Subcutaneous abdominal adipose tissue (tissue), 5 donors: ENCODE data around the gene FNBP1L.
"Not testable (repeated sequence)": the region's sequence is repeated elsewhere in the genome, so short reads cannot be mapped to it uniquely, and the experiment has no call there.

Experiments used
- H3K27ac ChIP-seq: one replicate; pipeline ENCODE4 v1.7.0; 2013; ENCODE audit warnings: low read depth, mild to moderate bottlenecking, inconsistent platforms, low read length, moderate library complexity
- H3K27me3 ChIP-seq, 5 donors: one replicate each; pipeline ENCODE4 v1.7.0; 2013; ENCODE audit warnings: low read length in 5 of 5, inconsistent platforms in 1 of 5; ENCODE audit not compliant: control insufficient read depth in 5 of 5, insufficient read depth in 4 of 5
- H3K36me3 ChIP-seq, 5 donors: one replicate each; pipeline ENCODE4 v1.7.0; 2013; ENCODE audit warnings: low read length in 5 of 5; ENCODE audit not compliant: control insufficient read depth in 5 of 5, insufficient read depth in 5 of 5
- H3K4me1 ChIP-seq, 5 donors: one replicate each; pipeline ENCODE4 v1.7.0; 2013; ENCODE audit warnings: low read length in 5 of 5, mild to moderate bottlenecking in 3 of 5, moderate library complexity in 1 of 5; ENCODE audit not compliant: control insufficient read depth in 5 of 5, insufficient read depth in 5 of 5
- H3K4me3 ChIP-seq, 5 donors: one replicate each; pipeline ENCODE4 v1.7.0; 2013; ENCODE audit warnings: low read length in 5 of 5, low read depth in 1 of 5
- H3K9ac ChIP-seq, 5 donors: one replicate each; pipeline ENCODE4 v1.7.0; 2013; ENCODE audit warnings: low read length in 5 of 5, mild to moderate bottlenecking in 4 of 5, moderate library complexity in 3 of 5
- H3K9me3 ChIP-seq, 5 donors: one replicate each; pipeline ENCODE4 v1.7.0; 2013; ENCODE audit warnings: low read length in 5 of 5; ENCODE audit not compliant: control insufficient read depth in 5 of 5
- donor health status: healthy.
- donor health status: healthy.
- donor health status: healthy.
- donor health status: healthy.
- donor health status: healthy.

The FNBP1L gene

DNA sequence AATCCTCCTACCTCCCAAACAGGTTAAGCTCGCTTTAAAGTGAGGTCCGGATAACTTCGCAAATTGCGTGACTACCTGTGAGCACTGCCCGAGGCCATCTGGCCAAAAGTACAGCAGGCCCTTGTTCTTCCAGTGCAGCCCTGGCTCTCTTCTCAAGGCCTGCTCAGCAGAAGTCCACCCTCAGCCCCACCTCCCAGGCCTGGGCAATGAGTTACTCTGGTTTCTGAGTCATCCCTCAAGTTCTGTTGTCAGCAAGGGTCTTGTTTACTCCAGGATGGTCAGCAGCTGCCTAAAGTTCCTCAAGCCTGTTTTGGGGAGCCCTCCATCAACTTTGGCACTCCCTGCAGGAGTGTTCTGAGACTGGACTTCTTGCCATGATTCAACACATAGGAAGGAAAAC lies 132.0 kb downstream of the FNBP1L start:
- Histone ChIP-seq H3K9ac (peak overlapping the region in 1 of 5 donors; percentile 33), H3K27ac (no peak overlapping the region), H3K27me3 (no peaks in the 10 kb centered on the region), H3K36me3 (peaks cover 0 to 90% (median 59%) of the 10 kb centered on the region in 5 donors), H3K9me3 (no peaks in the 10 kb centered on the region), H3K4me3 (no peak overlapping the region), H3K4me1 (peaks cover 3 to 48% (median 34%) of the 10 kb centered on the region in 5 donors)

DNA sequence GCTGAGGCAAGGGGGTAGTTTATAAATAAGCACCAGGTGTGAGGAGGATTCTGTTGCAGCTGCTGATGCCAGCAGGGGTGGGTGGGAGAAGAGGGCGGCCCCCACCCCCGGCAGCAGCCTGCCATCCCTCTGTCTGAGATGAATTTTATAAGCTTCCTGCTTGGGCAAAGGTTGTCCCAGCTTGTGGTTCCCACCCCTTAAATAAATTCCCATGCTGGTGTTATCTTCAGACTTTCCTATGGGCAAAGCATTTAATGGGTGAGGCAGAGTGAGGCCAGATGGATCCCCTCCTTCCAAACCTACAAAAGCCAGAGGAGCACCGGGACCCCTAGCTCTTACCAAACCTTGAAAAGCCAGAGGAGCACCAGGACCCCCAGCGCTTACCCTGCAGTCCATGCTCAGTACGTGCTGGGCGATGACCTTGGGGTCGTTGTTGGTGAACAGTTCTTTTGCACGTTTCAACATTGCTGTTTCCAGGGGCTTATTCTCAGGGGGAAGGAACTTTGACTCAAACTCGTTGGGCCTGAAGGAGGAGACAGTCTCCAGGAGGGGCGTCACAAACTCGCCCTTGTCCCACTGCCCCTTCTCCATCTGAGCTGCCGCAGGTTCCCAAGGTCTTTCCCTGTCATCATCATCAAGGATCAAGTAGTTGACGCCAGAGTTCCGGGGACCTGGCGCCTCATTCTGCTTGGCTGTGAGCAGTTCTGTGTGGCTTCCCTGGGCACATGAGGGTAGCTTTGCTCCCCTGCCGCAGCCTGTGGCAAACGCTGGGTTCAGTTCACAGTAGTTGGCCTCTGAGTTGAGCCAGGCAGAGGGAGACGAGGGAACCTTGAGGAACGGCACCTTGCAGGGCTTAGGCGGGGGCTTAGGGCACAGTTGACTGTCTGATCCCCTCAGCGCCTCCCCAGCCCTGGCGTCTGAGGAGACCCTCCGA lies 134.3 kb downstream of the FNBP1L start:
- Histone ChIP-seq H3K36me3 (peaks cover 5 to 81% (median 46%) of the 10 kb centered on the region in 5 donors), H3K9ac (no peak overlapping the region), H3K4me3 (no peak overlapping the region), H3K4me1 (peaks cover 3 to 44% (median 38%) of the 10 kb centered on the region in 5 donors), H3K27ac (no peak overlapping the region), H3K9me3 (no peaks in the 10 kb centered on the region), H3K27me3 (no peaks in the 10 kb centered on the region)

- Histone ChIP-seq H3K27ac (peak overlapping the region; percentile 93), H3K9me3 (no peaks in the 10 kb centered on the region), H3K4me1 (peaks cover 3 to 39% (median 28%) of the 10 kb centered on the region in 5 donors), H3K4me3 (peak overlapping the region in 2 of 5 donors; percentile 11 to 35), H3K9ac (peak overlapping the region in 3 of 5 donors; percentile 28 to 58 (median 39)), H3K36me3 (peaks cover 5 to 86% (median 56%) of the 10 kb centered on the region in 5 donors), H3K27me3 (no peaks in the 10 kb centered on the region)
These were observed 136.5 kb downstream of the FNBP1L start for GRCh38 chr1:93584261-93585003.

DNA sequence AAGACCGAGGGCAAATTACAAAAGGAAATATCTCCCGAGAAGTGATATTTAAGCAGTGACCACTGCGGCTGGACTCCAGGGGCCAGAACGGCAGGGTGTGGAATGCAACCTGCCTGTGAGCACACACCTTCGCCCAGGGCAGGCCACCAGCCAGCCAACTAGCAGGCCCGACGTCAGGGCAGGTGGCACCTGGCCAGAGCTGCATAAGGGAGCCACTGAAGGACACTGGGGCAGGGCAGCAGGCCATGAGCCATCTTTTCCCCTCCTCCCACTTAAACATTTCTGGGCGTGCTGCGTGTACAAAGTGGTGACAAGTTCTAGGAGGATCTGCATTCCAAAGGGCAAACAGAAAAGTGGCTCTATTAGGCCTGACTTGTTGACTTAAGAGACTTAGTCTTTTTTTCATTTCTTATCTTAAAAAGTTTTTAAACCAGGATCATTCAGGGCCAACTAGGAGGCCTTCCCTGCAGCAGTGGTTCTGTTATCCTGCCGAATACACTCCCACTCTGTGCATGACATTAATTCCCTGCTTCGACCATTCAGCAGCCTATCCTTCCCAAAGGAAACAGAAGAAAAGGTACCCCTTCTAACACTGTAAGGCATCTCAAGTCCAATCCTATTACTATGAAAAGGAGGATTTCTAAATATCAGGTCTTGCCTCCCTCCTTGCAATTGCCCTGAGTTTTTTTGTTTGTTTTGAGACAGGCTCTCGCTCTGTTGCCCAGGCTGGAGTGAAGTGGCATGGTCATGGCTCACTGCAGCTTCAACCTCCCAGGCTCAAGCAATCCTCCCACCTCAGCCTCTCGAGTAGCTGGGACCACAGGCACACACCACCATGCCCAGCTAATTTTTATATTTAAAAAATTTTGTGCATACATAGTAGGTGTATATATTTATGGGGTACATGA lies 137.4 kb downstream of the FNBP1L start:
- H3K4me1 ChIP-seq, result peaks cover 3 to 35% (median 27%) of the 10 kb centered on the region in 5 donors
- no peaks in the 10 kb centered on the region for H3K9me3 ChIP-seq
- H3K27me3 ChIP-seq, result no peaks in the 10 kb centered on the region
- peaks cover 6 to 86% (median 58%) of the 10 kb centered on the region in 5 donors for H3K36me3 ChIP-seq
- H3K27ac ChIP-seq, result peak overlapping the region; percentile 93
- peak overlapping the region in 3 of 5 donors; percentile 28 to 58 (median 29) for H3K9ac ChIP-seq
- H3K4me3 ChIP-seq, result peak overlapping the region in 1 of 5 donors; percentile 35

DNA sequence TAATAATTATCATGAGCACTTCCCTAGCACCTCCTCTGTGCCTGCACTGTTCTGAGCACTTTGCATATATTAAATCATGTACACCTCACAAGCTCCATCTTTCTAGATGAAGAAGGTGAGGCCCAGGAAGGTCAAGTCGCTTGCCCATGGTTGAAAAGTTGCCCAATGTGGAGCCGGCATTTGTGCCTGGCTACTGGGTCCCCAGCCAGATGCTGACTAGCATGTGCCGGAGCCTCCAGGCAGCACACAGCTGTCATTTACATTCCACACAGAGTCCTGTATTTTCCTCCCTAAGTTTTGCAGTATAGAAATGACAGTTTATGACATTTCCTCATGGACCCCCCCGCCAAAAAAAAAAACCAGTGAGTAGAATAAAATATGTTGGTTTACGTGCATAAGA lies 139.4 kb downstream of the FNBP1L start:
- Histone ChIP-seq H3K27ac (no peak overlapping the region), H3K4me1 (peaks cover 4 to 47% (median 37%) of the 10 kb centered on the region in 5 donors)

DNA sequence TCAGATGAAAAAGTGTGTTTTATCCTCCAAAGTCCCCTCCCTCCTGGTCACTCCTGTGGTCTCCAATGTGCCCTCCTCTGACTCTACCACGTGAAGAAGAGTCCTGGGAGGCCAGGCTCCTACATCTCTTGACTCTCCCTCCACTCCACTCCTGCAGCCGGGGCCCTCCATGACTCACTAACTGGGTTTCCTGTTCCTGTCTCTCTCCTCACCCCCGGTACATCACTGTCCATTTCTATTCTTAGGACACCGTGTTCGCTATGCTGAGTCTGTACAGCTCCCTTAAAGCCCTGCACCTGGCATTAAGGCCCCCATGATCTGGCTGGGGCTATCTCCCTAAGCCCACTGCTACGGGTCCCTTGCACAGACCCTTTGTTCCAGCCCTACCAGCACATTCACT lies 140.3 kb downstream of the FNBP1L start:
- Histone ChIP-seq H3K9ac (no peak overlapping the region), H3K27me3 (no peaks in the 10 kb centered on the region), H3K27ac (no peak overlapping the region), H3K4me3 (no peak overlapping the region), H3K36me3 (peaks cover 11 to 72% (median 53%) of the 10 kb centered on the region in 5 donors), H3K9me3 (no peaks in the 10 kb centered on the region), H3K4me1 (peaks cover 6 to 56% (median 44%) of the 10 kb centered on the region in 5 donors)

More for the DNA sequence above, 139.4 kb downstream of the FNBP1L start:
- Histone ChIP-seq H3K9ac (no peak overlapping the region), H3K36me3 (peaks cover 11 to 78% (median 62%) of the 10 kb centered on the region in 5 donors), H3K4me3 (no peak overlapping the region), H3K9me3 (no peaks in the 10 kb centered on the region), H3K27me3 (no peaks in the 10 kb centered on the region)

GRCh38 chr1:93588955-93589354 lies 141.0 kb downstream of the FNBP1L start:
- H3K4me1 ChIP-seq, result peaks cover 4 to 57% (median 44%) of the 10 kb centered on the region in 5 donors

GRCh38 chr1:93591291-93591675 lies 143.4 kb downstream of the FNBP1L start:
- peaks cover 9 to 49% (median 41%) of the 10 kb centered on the region in 5 donors for H3K36me3 ChIP-seq
- H3K27ac ChIP-seq, result peak overlapping the region; percentile 74
- not testable (repeated sequence) for H3K9me3 ChIP-seq, H3K27me3 ChIP-seq, H3K4me3 ChIP-seq
- H3K9ac ChIP-seq, result peak overlapping the region in 1 of 5 donors; percentile 8
- H3K4me1 ChIP-seq, result peaks cover 8 to 61% (median 46%) of the 10 kb centered on the region in 5 donors

More at GRCh38 chr1:93588955-93589354, 141.0 kb downstream of the FNBP1L start:
- Histone ChIP-seq H3K9me3 (no peaks in the 10 kb centered on the region), H3K9ac (no peak overlapping the region), H3K4me3 (no peak overlapping the region), H3K27me3 (no peaks in the 10 kb centered on the region), H3K36me3 (peaks cover 11 to 65% (median 46%) of the 10 kb centered on the region in 5 donors), H3K27ac (peak overlapping the region; percentile 35)
